GM21447 (cell line): ENCODE data around the gene LINGO3.

ENCODE experiments used
- ATAC-seq: cut with Tn5 transposase; IDR thresholded peaks from one replicate; pipeline ENCODE4 v1.9.1; 2021; ENCODE audit not compliant: unreplicated experiment

LINGO3 gene

GRCh38 chr19:2339644-2340310 lies 31.8 kb upstream of the LINGO3 start:
- no peak for ATAC-seq

DNA sequence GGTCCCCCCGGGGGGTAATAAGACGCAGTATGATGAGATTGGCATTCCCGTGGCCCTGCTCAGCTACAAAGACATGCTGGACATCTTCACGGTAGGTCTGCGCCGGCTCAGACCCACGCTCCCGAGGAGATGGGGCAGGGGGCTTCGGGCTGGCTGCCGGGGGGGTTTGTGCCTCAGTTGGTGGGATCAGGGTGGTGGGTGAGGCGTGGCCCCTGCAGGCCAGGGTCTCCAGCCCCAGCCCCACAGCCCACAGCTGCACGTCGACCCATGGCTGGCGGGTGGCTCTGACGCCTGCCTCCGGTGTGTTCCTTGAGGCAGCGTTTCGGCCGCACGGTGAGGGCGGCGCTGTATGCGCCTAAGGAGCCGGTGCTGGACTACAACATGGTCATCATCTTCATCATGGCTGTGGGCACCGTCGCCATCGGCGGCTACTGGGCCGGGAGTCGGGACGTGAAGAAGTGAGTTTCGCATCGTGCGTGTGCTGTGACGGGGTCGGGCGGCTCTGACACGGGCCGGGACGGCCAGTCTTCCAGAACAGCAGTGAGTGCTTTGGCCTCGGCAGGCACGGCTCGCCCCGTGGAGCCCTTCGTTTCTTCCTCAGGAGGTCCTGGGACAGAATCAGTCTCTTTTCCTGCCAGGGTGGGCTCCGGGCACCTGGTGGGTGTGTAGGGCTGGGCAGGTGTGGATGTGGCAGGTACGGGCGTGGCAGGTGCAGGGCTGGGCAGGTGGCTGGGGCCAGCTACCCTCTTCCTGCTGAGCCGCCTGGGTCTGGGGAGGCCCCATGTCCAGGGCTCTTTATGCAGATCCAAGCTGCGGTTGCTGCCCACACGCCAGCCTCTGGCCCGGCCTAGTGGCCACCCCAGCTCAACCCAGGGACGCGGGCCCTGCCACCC lies 31.0 kb upstream of the LINGO3 start:
- ATAC-seq: no peak

- no peak for ATAC-seq
These were observed 30.2 kb upstream of the LINGO3 start for GRCh38 chr19:2338055-2338615.

GRCh38 chr19:2337329-2337707 lies 29.4 kb upstream of the LINGO3 start:
- ATAC-seq: no peak

GRCh38 chr19:2336528-2337328 lies 28.8 kb upstream of the LINGO3 start:
- ATAC-seq: no peak

DNA sequence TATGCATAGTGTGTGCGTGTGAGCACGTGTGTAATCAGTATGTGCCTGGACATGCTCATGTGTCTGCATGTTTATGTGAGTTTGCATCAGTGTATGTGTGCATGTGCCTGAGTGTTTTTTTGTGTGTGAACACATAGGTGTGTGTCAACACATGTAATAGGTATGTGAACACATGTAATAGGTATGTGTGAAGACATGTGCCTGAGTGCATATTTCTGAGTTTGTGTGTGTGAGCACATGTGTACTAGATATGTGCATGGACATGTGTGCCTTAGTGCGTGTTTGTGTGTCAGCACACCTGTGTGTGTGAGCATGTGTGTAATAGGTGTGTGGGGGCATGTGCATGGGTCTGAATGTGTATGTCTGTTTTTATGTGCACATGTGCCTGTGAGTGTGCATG lies 27.9 kb upstream of the LINGO3 start:
- no peak for ATAC-seq

- ATAC-seq: no peak
These were observed 27.3 kb upstream of the LINGO3 start for GRCh38 chr19:2334986-2335846.

DNA sequence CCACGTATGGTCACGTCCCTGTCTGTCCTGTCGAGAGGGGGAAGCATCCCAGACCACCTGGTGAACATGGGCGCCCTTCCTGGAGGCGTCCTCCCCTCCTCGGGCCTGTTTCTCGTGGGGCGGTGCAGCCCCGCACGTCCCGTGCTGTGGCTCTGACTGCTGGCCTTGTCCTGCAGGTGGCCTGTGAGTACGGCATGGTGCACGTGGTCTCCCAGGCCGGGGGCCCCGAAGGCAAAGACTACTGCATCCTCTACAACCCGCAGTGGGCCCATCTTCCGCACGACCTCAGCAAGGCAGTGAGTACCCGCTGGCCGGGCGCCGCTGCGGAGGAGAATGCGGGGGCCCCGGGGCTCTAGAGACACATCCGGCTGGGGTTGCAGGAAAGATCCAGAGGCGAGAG lies 26.5 kb upstream of the LINGO3 start:
- ATAC-seq: no peak

- ATAC-seq: no peak
These were observed 25.9 kb upstream of the LINGO3 start for GRCh38 chr19:2333807-2334211.

DNA sequence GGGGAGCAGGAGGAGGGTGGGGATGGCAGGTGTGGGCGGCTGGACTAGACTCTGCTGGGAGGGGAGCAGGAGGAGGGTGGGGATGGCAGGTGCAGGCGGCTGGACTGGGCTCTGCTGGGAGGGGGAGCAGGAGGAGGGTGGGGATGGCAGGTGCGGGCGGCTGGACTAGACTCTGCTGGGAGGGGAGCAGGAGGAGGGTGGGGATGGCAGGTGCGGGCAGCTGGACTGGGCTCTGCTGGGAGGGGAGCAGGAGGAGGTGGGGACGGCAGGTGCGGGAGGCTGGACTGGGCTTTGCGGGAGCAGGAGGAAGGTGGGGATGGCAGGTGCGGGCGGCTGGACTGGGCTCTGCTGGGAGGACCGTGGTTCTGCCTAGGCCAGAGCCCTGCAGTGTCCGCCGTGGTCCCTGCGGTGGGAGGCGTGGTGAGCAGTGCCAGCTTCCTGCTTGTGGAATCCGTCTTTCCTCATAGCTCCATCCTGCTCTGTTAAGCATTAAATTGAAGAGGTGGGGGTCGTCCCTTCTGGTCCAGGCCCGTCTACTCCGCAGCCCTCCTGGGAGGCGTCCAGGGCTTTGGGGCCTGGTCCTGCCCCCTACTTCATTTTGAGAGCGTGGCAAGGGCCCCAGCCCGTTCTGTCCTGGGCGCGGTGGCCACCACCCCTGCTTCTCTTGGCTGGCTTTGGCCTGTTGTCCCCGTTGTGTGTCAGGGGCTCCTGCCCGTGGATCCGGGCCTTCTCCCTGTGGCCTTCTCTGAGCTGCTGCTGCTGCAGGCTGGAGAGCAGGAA lies 25.3 kb upstream of the LINGO3 start:
- no peak for ATAC-seq

- peak; percentile 55 for ATAC-seq
These were observed 24.5 kb upstream of the LINGO3 start for GRCh38 chr19:2332341-2333026.

GRCh38 chr19:2331601-2332246 lies 23.8 kb upstream of the LINGO3 start:
- no peak for ATAC-seq

- ATAC-seq: no peak
These were observed 22.8 kb upstream of the LINGO3 start for GRCh38 chr19:2330632-2331284.

- no peak for ATAC-seq
These were observed 22.3 kb upstream of the LINGO3 start for GRCh38 chr19:2330255-2330631.

- no peak for ATAC-seq
These were observed 21.6 kb upstream of the LINGO3 start for GRCh38 chr19:2329501-2329916.

DNA sequence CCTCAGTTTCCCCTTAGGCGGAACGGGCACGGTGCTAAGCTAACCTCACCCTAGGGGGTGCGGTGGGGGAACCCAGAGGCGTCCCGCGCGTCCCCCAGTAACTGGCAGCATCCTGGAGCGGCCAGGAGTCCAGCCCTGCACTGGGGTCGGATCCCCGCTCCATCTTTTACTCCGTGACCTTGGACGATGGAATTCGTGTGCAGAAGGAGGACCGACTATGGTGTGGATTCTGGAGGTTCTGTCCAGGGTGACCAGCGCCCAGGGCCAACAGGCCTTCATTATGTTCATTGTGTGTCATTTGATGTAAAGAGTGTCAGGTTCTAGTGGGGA lies 21.2 kb upstream of the LINGO3 start:
- no peak for ATAC-seq

- no peak for ATAC-seq
These were observed 20.6 kb upstream of the LINGO3 start, which contains the start of the genes LSM7 and SPPL2B for GRCh38 chr19:2328401-2329148. LSM7 (minus strand) TSS chr19:2328586; CDS start chr19:2328566, 20 bp downstream. SPPL2B (plus strand) TSS chr19:2328684; CDS start chr19:2328710, 26 bp downstream.
